C4-2B (cell line): ENCODE measurements around the gene PTPRQ.

Experiments used
- CTCF ChIP-seq: fragments of 450-650 bp; conservative IDR thresholded peaks from 2 replicates; pipeline ENCODE4 v1.5.1; 2017; ENCODE audit warnings: mild to moderate bottlenecking
- ZFX ChIP-seq: fragments of 450-650 bp; IDR thresholded peaks from 2 replicates; pipeline ENCODE4 v1.6.1; 2017

GRCh38 chr12:80580254-80580653 is 136.2 kb downstream of the PTPRQ start:
- TF ChIP-seq CTCF (no peak), ZFX (no peak)
